ENCODE measurements around the gene CPPED1.

CPPED1 gene

GRCh38 chr16:12673466-12673865 is 130.2 kb downstream of the CPPED1 start:
- Mint-ChIP-seq H3K27me3 (no peaks in the 10 kb centered on the region), H3K36me3 (peaks cover 3% of the 10 kb centered on the region), H3K9me3 (peaks cover 2% of the 10 kb centered on the region), H3K4me3 (no peak overlapping the region), H3K4me1 (peaks cover 17% of the 10 kb centered on the region), H3K27ac (no peak overlapping the region)

GRCh38 chr16:12672986-12673385 is 130.7 kb downstream of the CPPED1 start:
- Mint-ChIP-seq H3K4me3 (no peak overlapping the region), H3K36me3 (peaks cover 5% of the 10 kb centered on the region), H3K4me1 (peaks cover 14% of the 10 kb centered on the region), H3K27ac (no peak overlapping the region), H3K27me3 (no peaks in the 10 kb centered on the region), H3K9me3 (peaks cover 4% of the 10 kb centered on the region)

- Mint-ChIP-seq H3K36me3 (peaks cover 18% of the 10 kb centered on the region), H3K27me3 (no peaks in the 10 kb centered on the region), H3K4me1 (no peaks in the 10 kb centered on the region), H3K4me3 (no peak overlapping the region), H3K9me3 (peaks cover 23% of the 10 kb centered on the region), H3K27ac (no peak overlapping the region)
These were observed 133.8 kb downstream of the CPPED1 start for GRCh38 chr16:12669908-12670307.

GRCh38 chr16:12667909-12668308 is 135.8 kb downstream of the CPPED1 start:
- Mint-ChIP-seq H3K9me3 (peaks cover 23% of the 10 kb centered on the region), H3K4me1 (no peaks in the 10 kb centered on the region), H3K27me3 (no peaks in the 10 kb centered on the region), H3K36me3 (peaks cover 29% of the 10 kb centered on the region), H3K27ac (no peak overlapping the region), H3K4me3 (no peak overlapping the region)

GRCh38 chr16:12664164-12664733 is 139.4 kb downstream of the CPPED1 start:
- Mint-ChIP-seq H3K4me3 (no peak overlapping the region), H3K4me1 (no peaks in the 10 kb centered on the region), H3K27ac (no peak overlapping the region), H3K9me3 (peaks cover 23% of the 10 kb centered on the region), H3K36me3 (peaks cover 32% of the 10 kb centered on the region), H3K27me3 (no peaks in the 10 kb centered on the region)

GRCh38 chr16:12661656-12662172 is 142.0 kb downstream of the CPPED1 start:
- Mint-ChIP-seq H3K4me1 (no peaks in the 10 kb centered on the region), H3K27me3 (no peaks in the 10 kb centered on the region), H3K4me3 (no peak overlapping the region), H3K9me3 (peaks cover 20% of the 10 kb centered on the region), H3K36me3 (peaks cover 23% of the 10 kb centered on the region), H3K27ac (no peak overlapping the region)

GRCh38 chr16:12659871-12660270 is 143.8 kb downstream of the CPPED1 start:
- Mint-ChIP-seq H3K4me3 (no peak overlapping the region), H3K27ac (no peak overlapping the region), H3K27me3 (no peaks in the 10 kb centered on the region), H3K4me1 (no peaks in the 10 kb centered on the region), H3K36me3 (peaks cover 18% of the 10 kb centered on the region), H3K9me3 (peaks cover 14% of the 10 kb centered on the region)

GRCh38 chr16:12658506-12658905 is 145.2 kb downstream of the CPPED1 start:
- Mint-ChIP-seq H3K27ac (no peak overlapping the region), H3K36me3 (peaks cover 11% of the 10 kb centered on the region), H3K27me3 (no peaks in the 10 kb centered on the region), H3K9me3 (peaks cover 14% of the 10 kb centered on the region), H3K4me1 (no peaks in the 10 kb centered on the region), H3K4me3 (no peak overlapping the region)

- Mint-ChIP-seq H3K27me3 (no peaks in the 10 kb centered on the region), H3K9me3 (peaks cover 14% of the 10 kb centered on the region), H3K4me3 (no peak overlapping the region), H3K36me3 (peaks cover 5% of the 10 kb centered on the region), H3K4me1 (no peaks in the 10 kb centered on the region), H3K27ac (no peak overlapping the region)
These were observed 148.2 kb downstream of the CPPED1 start for GRCh38 chr16:12655537-12655936.

- no peaks in the 10 kb centered on the region for H3K4me1 Mint-ChIP-seq
- H3K4me3 Mint-ChIP-seq = no peak overlapping the region
- H3K27ac Mint-ChIP-seq = no peak overlapping the region
- H3K27me3 Mint-ChIP-seq = no peaks in the 10 kb centered on the region
- H3K9me3 Mint-ChIP-seq = peaks cover 12% of the 10 kb centered on the region
- H3K36me3 Mint-ChIP-seq = peaks cover 4% of the 10 kb centered on the region
These were observed 149.8 kb downstream of the CPPED1 start for GRCh38 chr16:12653820-12654392.

- Mint-ChIP-seq H3K9me3 (peaks cover 6% of the 10 kb centered on the region), H3K4me3 (no peak overlapping the region), H3K36me3 (peaks cover 3% of the 10 kb centered on the region), H3K27me3 (no peaks in the 10 kb centered on the region), H3K4me1 (peaks cover under 1% of the 10 kb centered on the region), H3K27ac (no peak overlapping the region)
These were observed 150.8 kb downstream of the CPPED1 start for GRCh38 chr16:12652924-12653323.

GRCh38 chr16:12651765-12652512 is 151.7 kb downstream of the CPPED1 start:
- H3K4me3 Mint-ChIP-seq = no peak overlapping the region
- H3K9me3 Mint-ChIP-seq = no peaks in the 10 kb centered on the region
- H3K27me3 Mint-ChIP-seq = no peaks in the 10 kb centered on the region
- H3K4me1 Mint-ChIP-seq = peaks cover 10% of the 10 kb centered on the region
- H3K27ac Mint-ChIP-seq = no peak overlapping the region
- no peaks in the 10 kb centered on the region for H3K36me3 Mint-ChIP-seq

GRCh38 chr16:12649356-12649755 is 154.3 kb downstream of the CPPED1 start:
- H3K27me3 Mint-ChIP-seq = no peaks in the 10 kb centered on the region
- H3K27ac Mint-ChIP-seq = no peak overlapping the region
- H3K4me1 Mint-ChIP-seq = peaks cover 21% of the 10 kb centered on the region
- no peaks in the 10 kb centered on the region for H3K9me3 Mint-ChIP-seq
- H3K4me3 Mint-ChIP-seq = no peak overlapping the region
- no peaks in the 10 kb centered on the region for H3K36me3 Mint-ChIP-seq

- H3K9me3 Mint-ChIP-seq = no peaks in the 10 kb centered on the region
- no peaks in the 10 kb centered on the region for H3K27me3 Mint-ChIP-seq
- no peaks in the 10 kb centered on the region for H3K36me3 Mint-ChIP-seq
- H3K27ac Mint-ChIP-seq = peak overlapping the region; percentile 93
- peaks cover 21% of the 10 kb centered on the region for H3K4me1 Mint-ChIP-seq
- peak overlapping the region; percentile 63 for H3K4me3 Mint-ChIP-seq
These were observed 157.0 kb downstream of the CPPED1 start for GRCh38 chr16:12646490-12647274.

GRCh38 chr16:12646098-12646489 is 157.6 kb downstream of the CPPED1 start:
- Mint-ChIP-seq H3K36me3 (no peaks in the 10 kb centered on the region), H3K27ac (peak overlapping the region; percentile 93), H3K27me3 (no peaks in the 10 kb centered on the region), H3K4me1 (peaks cover 21% of the 10 kb centered on the region), H3K4me3 (peak overlapping the region; percentile 63), H3K9me3 (no peaks in the 10 kb centered on the region)

Measured in activated naive CD4-positive, alpha-beta T cell treated with anti-CD3 and anti-CD28 coated beads, Interleukin-2, amount 50 U/mL, for 24 hours (primary cell).